ENCODE results near the gene AKR7A3. TPM values are rescaled to one million over a fixed set of nuclear protein-coding genes. Genes with fewer than 3 reads are reported as not detected.
A peak's percentile ranks its signal among the peaks of the same experiment; 100 is the strongest.

The AKR7A3 gene
- total RNA-seq, 1 donor from 2014 or later: 0.19 TPM

DNA sequence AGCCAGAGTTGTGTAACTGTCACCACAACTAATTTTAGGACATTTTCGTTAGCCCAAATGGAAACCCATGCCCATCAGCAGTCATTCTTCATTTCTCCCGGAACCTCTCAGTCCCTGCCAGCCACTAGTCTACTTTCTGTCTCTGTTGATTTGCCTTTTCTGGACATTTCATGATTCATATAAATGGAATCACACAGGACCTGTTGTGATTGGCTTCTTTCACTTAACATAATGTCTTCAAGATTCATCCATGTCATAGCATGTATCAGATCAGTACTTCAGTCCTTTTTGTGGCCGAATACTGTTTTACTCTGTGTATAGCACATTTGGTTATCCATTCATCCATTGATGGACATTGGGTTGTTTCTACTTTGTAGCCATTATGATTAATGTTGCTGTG lies 30.6 kb upstream of the AKR7A3 start:
- DNase-seq (ENCODE audit: low read depth): no peak

DNA sequence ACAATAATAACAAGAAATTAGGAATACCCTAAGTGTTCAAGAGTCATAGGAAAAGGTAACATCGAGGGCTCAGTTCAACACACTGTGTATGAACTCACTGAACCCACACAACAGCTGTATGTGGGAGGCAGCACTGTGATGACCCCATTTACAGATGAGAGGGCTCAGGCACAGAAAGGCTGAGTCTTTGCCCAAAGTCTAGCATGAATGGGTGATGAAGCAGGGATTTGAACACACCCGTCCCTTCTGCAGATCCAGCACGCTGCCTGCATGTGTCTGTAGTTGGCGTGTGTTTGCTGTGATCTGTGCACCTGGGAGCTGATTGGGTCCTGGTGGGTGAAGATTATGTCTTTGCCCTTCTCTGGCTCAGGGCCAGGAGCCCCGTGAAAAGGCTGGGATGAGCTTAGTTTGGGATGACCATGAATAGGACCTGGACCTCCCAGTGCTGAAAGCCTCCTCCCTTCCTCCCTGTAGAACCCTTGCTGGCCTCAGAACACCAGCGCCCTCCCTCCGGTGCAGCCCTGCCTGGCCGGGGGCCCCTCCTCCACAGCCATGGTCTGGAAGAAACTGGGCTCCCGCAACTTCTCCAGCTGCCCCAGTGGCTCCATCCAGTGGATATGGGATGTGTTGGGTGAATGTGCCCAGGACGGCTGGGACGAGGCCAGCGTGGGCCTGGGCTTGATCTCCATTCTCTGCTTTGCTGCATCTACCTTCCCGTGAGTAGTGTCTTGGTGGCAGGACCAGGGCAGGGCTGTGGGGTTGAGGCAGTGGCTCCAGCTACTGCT lies 28.7 kb upstream of the AKR7A3 start:
- no peak for DNase-seq (ENCODE audit: low read depth)

DNA sequence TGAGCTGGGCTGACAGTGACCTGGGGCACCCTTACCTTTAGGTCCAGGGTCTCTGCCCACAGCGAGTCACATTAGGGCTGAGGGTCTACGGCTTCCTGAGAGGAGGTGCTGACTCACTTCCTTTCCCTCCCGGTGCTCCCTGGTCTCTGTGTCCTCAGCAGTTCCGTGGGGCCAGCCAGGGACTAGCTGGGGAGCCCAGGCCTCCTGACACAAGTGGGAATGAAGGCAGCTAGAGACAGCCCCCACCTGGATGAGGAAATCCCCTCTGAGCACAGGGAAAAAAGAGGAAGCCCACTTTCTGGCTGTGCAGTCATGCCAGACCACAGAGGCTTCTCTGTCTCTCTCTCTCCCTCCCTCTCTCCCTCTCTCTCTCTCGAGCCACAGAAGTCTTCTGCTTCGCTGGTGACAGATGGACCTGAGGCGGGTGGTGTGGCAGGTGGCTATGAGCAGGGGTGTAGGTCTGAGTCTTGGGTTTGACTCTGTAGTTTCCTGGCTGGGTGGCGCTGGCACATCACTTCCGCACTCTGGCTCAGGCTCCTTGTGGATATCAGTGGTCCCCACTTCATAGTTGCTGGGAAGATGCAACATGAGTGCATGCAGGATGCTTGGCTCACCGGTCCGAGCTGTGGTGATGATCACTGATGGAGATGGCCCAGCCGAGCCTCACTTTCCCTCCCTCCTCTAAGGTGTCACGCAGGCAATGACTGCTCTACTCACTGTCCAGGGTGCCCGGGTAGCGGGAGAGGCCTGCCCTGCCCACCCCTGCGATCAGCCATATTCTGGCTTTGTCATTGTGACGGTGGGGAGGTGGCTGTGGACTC lies 27.0 kb upstream of the AKR7A3 start:
- peak; percentile 16 for DNase-seq (ENCODE audit: low read depth)

DNA sequence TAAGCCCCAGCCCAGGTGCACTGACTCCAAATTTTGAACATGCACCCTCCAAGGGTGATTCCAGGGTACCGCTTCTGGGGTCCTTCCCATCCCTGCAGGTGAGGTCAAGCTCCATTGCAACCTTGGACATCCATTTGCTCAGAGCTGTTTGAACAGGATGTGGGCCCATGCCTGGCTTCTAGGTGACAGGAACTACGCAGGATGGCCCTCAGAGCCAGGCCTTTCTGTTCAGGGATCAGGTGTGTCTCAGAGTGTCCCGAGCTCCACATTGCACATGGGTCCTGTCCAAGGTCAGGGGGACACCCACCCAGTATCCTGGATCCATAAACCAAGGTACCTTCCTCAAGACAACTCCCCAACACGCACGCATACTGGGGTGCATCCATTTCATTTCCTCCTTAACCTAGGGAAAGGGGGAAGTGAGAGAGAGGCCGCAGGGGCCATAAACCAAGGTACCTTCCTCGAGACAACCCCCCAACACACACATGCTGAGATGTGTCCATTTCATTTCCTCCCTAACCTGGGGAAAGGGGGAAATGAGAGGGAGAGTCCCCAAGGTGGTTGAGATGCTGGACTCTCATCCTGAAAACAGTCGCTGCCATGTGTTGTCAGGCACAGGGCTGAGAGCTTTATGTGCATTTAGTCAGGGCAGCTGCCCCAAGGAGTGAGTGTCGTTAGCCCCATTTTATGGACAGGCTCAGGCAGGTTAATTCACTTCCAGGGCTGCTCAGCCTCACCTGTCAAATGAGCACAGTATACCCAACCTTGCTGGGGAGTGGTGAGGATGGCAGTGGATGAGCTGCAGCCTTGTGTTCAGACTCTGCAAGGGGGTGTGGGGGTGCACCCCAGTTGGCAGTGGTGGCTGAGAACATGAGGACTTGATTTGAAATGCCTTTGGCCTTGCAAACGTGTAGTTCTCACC lies 25.7 kb upstream of the AKR7A3 start:
- no peak for DNase-seq (ENCODE audit: low read depth)

DNA sequence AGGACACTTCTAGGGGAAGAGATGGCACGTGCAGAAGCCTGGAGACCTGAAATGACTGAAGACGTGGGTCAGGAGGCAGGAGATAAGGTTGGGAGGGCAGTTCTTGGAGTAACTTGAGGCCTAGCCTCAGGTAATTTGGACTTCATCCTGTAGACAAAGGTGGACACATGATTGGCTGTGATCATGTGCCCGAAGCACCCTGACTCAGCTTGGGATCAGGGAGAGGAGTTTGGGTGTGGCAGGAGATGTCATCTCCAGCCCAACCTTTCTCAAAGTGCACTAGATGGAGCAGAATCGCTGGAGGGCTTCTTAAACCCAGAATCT lies 25.0 kb upstream of the AKR7A3 start:
- DNase-seq (ENCODE audit: low read depth): no peak

DNA sequence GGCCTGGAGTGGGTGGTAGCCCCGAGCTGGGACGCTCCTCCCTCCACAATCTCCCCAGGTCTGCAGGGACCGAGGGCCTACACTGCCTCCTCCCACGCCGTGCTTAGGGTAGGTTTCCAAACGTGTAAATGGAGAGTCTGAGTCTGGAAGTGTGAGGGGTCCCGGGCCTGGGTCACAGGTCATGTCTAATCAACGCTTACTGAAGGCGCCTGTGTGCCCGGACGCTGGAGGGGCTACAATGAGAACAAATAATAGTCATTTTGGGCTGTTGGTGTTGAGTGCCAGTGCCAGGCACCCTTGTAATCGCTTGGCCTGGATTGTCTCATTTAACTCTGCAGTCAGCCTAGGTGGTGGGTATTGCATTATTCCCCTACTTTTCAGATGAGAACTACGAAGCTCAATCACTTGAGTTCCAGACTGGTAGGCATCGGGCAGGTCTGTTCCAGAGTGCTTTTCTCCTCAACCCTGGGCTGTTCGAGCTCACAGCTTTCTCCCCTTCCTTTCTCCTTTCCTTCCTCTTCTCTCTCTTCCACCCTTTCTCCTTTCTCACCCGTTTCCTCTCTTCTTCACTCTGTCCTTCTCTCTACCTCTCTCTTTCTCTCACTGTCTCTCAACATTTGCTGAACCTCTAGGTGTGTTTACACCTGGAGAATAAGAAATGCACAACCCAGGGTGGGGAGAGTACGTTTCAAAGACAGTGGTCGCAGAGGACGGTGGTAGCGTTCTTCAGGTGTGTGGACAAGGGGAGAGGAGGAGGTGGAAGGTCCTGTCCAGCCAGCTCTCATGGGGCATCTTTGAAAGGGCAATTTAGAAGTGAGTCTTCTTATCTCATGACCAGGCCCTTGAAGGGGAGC lies 24.4 kb upstream of the AKR7A3 start:
- no peak for DNase-seq (ENCODE audit: low read depth)

DNA sequence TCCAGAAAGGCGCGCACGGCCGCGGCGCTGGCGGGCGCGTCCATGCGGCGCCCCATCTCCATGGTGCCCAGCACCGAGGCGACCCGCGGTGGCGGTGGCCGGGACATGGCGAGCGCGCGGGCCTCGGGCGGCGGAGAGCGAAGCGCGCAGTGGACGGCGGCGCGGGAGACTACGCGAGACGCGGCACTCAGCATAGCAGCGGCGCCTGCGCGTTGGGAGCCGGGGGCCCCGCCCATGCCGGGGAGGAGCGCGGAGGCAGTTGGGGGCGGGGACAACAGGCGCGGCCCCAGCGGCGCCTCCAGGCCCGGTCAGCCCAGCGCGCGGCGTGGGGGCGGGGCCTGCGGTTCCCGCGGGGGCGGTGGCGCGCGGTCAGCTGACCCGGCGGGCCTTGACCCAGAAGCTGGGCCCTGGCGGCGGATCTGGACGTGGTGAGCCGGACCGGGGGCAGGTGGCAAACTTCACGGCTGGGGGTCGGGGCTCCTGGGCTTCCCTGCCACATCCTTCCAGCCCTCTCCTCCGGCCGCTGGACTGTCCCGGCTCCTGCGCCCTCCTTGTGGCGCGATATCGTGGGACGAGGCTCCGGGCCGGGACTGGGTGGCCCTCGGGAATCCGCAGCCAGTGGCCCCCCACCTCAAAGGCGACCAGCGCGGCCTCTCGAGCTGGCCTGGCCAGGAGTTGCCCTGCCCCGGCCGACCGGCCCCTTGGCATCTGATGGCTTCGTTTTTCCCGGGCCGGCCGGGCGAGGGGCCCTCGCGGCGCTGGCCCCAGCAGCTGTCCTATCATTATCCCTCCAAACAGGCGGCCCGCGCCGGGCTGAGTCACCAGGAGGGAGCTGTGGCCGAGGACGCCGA lies 23.6 kb upstream of the AKR7A3 start, which contains the start of the genes AKR7A2 and SLC66A1:
TSS of gene AKR7A2 (minus strand) at position 214 of the 851 bp plus-strand sequence. CDS start at position 194, 20 bp downstream.
TSS of gene SLC66A1 (plus strand) at position 396 of the 851 bp plus-strand sequence. CDS start 5,352 bp downstream, outside the sequence.
- DNase-seq (ENCODE audit: low read depth): peak; percentile 95

DNA sequence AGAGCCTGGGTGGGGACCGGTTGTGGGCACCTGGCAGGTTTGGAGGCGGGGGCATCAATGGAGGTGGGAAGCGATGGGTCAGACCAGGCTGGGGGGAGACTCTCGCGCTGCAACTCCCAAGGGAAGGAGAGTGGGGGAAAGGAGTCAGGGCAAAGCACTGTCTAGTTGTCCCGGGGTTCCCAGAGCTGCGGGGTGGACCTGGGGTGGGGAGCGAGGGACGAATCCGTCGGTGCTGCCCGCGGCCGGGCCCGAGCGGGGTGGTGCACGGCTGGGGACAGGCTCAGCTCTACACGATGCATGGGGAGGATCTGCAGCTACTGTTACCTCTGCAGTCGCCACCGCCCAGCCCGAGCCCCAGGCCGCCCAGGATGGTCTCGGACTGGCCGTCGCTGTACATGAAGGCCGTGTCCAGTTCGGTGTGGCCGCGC lies 22.9 kb upstream of the AKR7A3 start:
- no peak for DNase-seq (ENCODE audit: low read depth)

DNA sequence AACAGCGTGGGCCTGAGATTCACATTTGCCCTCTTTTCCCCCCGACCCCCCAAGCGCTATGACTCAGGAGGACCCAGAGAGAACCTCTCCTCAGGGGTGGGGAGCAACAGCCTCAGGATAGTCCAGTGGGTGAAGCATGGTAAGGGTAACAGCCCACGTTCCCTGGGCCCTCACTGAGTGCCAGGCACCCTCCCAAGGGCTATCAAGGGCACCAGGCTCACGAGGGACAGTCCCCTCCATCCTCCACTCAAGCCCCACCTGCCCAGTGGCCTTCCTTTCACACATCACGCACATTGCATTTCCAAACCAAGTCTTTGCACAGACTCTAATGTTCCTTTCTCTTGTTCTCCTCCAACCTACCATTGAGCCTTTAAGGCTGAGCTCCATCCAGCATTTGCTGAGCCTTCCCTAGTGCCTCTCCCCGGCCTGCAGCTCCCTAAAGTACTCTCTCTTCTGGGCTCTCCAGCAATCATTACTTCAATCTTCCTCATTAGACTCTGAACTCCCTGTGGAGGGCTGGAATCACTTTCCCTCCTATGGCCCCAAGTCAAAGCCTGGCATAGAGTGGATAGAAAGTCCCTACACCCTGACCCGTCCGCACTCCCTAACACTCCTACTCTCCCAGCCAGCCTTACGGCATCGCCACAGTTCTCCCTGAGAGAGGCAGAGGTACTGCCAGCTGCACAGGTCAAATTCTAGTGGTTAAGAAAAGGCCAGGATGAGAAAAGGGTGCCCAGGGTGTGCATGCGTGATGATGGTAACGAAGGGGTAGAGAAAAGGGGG lies 22.3 kb upstream of the AKR7A3 start:
- DNase-seq (ENCODE audit: low read depth): peak; percentile 24

DNA sequence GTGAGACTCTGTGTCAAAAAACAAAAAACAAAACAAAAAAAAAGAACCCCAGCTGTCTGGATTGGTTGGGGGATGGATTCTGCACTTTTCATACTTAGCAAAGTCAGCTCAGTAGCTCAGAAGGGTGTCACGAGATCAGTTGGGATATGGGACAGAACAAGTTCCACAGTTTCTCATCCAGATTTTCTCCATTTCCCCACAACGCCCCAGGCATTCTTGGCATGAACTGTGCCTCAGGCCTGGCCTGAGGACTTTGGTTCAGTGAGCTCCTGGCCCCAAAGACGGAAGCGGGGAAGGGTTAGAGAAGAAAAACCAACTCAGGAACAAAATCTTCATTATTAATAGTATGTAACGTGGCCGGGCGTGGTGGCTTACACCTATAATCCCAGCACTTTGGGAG lies 21.5 kb upstream of the AKR7A3 start:
- DNase-seq (ENCODE audit: low read depth): no peak

DNA sequence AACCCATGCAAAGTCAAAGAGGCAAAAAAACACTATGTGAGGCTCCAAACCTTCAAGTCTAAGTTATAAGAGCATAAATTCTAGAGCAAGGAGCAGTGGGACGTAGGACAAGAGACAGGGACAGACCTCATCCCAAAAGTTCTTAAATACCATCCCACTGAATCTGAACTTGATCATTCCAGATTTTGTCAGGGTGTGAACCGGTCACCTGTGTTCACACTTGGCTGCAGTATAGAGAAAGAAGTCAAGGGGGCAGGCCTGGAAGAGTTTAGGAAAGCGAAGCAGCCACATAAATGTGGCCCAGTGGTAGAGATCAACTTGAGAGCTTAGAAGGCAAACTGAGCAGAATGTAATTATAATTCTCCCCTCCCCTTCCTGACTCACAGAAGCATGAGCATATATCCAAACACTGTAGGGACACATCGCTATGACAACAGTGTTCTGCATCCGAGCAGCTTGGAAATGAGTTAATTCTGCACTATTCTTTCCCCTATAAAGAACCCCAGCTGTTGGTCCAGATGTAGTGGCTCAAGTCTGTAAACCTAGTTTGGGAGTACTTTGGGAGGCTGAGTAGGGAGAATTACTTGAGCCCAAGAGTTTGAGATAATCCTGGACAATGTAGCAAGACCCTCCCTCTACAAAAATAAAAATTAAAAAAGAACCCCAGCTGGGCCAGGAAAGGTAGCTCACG lies 20.7 kb upstream of the AKR7A3 start:
- DNase-seq (ENCODE audit: low read depth): no peak

DNA sequence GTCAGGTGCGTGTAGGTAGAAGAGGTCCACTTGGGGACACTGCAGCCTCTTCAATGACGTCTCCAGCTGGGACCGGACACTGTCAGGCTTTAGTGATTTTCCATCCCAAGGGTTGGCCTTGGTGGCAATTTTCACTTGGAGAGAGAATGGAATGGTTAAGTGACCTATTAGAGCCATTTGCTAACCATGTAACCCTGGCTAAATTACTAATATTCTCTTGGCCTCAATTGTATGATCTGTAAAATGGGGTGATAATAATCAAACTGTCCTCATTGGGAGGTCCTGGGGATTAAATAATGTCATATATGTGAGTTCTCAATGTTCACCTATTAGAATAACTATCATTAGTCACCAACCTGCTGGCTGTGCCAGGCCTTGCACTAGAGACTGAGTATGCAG lies 19.9 kb upstream of the AKR7A3 start:
- DNase-seq (ENCODE audit: low read depth): no peak

DNA sequence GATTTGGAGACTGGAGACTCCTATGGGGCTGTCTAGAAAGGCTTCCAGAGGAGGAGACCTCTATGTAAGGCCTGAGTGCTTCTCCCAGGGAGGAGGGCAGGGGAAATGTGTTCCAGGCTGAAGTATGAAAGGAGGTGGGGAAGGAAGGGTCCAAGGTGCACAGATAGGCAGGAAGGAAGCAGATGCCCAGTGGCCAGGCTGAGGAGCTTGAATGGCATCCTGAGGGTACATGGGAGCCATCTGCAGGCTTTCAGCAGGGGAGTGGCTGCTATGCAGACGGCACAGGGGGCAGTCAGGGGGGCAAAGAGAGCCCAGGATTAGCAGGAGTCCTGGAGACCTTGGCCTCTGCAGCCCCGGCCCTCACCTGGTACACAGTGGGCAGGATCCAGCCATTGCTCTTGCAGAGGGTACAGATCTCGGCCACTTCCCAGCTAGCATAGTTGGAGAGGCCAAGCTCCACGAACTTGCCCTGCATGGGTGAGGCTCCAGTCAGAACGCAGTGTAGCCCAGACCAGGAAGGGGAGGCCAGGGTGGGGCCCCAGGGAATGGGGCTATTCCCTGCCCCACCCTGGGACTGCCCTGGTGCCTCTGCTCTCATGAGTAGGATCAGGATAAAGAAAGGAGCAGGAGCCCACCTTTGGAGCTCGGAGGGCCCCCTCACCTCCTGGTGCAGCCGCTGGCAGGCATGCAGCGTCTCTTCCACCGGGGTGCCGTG lies 19.4 kb upstream of the AKR7A3 start:
- no peak for DNase-seq (ENCODE audit: low read depth)

DNA sequence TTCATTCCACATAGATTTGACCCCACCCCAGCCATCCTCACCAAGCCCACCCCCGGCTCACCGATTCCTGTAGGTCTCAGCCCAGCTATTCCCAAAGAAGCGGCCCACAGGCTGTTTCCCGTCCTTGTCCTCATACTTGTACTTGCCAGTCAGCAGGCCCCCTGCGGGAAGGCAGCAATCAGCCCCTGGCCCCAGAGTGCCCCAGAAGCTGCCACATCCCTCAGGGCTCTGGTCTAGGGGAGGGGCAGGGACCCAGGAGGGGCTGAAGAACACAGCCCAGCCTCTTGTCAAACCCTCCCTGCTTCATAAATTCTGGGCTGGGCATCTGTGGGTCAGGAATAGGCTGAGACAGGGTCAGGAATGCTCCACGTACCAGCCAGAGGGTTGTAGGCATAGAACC lies 18.4 kb upstream of the AKR7A3 start:
- DNase-seq (ENCODE audit: low read depth): no peak

DNA sequence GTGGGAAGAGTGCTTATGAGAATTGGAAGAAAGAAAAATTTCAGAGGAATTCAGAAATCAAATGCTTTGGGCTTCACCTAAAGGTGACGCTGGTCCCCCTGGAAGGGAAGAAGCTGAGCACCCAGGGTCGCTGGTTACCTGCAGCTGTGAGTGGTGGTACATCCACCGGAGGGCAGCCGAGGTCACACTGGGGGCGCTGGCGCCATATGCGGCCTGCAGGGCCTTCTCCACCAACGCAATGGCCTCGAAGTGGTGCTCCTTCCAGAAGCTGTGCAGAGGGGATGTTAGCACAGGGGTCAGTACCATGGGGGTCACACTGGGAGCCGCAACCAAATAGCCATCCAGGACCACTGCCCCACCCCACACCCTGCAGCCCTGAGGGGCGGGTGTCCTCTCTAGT lies 17.3 kb upstream of the AKR7A3 start:
- no peak for DNase-seq (ENCODE audit: low read depth)

DNA sequence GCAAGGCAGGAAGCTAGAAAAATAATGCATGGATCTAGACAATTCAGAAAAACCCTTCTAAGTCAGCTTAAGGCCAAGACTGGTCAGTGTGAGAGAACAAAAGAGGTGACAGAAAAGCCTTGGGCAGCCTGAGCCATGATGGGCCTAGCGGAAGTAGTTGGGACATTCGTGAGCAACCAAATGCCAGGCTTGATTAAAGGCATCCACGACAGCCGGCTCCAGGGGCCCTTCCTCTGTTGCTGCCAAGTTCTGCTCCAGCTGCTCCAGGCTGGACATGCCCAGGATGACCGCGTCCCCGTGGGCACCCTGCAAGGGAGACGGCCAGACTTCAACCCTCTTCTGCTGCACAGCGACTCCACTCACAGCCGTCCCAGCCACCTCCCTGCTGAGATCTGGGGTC lies 15.5 kb upstream of the AKR7A3 start:
- peak; percentile 43 for DNase-seq (ENCODE audit: low read depth)

DNA sequence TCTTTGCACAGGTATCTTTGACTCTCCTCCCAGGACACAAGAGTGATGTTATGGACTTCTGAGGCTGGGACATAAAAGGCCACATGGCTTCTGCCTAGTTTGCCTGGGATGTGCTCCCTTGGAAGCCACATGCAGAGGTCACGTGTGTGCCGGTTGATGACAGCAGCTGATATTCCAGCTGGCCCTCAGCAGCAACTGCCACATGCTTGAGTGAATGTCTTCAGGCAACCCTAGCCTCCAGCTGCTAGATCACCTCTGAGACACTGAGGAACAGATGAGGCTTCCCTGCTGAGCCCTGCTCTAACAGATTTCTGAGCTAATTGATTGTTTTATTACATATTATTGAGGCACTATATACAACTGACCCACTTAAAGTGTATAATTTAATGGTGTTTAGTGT lies 11.6 kb upstream of the AKR7A3 start:
- peak; percentile 17 for DNase-seq (ENCODE audit: low read depth)

Measured in myocyte (in vitro differentiated cells).